ENCODE data around the gene LTO1. TPM values are rescaled to one million over a fixed set of nuclear protein-coding genes. Genes with fewer than 3 reads are reported as not detected.

LTO1 gene
- total RNA-seq, 1 experiment from 2014 or later = 25.3 TPM

DNA sequence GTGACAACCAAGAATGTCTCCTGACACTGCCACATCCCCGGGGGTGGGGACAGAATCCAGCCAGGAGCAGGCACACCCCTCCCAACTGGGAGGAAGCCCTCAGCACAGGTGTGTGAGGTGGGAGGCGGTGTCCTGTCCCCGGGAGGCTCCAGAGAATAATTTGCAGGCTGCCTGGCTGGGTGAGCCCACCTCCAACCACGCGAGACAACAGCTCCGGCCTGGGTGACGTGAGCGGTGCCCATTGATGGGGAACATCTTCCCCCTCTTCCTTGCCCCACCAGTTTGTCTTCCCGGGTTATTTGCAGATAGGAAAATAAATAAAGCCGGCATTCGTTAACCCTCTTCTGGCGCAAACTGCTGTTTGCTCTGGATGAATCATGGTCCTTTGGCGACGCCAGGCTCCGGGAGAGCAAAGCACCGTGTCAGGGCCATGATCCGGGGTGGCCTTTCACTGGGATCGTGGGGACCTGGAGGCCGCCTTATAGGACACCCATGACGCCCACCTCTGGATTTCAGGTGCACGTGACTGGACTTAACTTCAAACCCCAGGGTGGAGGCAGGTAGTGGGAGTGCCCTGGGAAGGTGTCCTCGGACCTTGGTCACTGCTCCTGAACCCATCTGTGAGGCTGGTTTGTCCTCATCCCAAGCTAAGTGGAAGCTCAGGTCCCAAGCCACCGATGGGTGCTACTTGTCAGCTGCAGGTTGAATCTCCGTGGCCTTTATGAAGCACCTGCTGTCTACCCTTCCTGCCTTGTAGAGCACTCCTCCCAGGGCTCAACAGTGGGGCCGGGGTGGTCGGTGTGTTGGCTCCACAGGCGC, 20.3 kb downstream of the LTO1 start:
- H2AFZ ChIP-seq (ENCODE audit: low read length) = no peak overlapping the region
- no peak overlapping the region for H3K14ac ChIP-seq (ENCODE audit: insufficient read depth, low read length)
- H3K18ac ChIP-seq (ENCODE audit: insufficient read length, low read depth, low read length) = no peak overlapping the region
- no peak overlapping the region for H3K4me2 ChIP-seq (ENCODE audit: insufficient read depth, insufficient read length, low read length)
- H3K27me3 ChIP-seq (ENCODE audit: insufficient read depth, low read length) = no peaks in the 10 kb centered on the region
- peaks cover 33 to 35% of the 10 kb centered on the region in 2 experiments for H3K4me1 Mint-ChIP-seq
- no peak overlapping the region for H3K4ac ChIP-seq (ENCODE audit: low read depth, low read length)
- no peak overlapping the region for H2BK120ac ChIP-seq (ENCODE audit: low read depth, low read length, poor library complexity, severe bottlenecking)
- no peaks in the 10 kb centered on the region for H3K23me2 ChIP-seq (ENCODE audit: insufficient read length, low read depth, low read length, poor library complexity, severe bottlenecking)
- H3K27ac ChIP-seq (ENCODE audit: insufficient read length, low read depth, low read length) = no peak overlapping the region
- H3K79me1 ChIP-seq (ENCODE audit: insufficient read depth, low read depth, low read length, poor library complexity, severe bottlenecking) = no peaks in the 10 kb centered on the region
- no peaks in the 10 kb centered on the region for H3K4me1 ChIP-seq (ENCODE audit: insufficient read depth, low read length)
- H3K56ac ChIP-seq (ENCODE audit: insufficient read length, low read depth, low read length) = no peak overlapping the region
- no peak overlapping the region for H2AK5ac ChIP-seq (ENCODE audit: insufficient read length, low read length)
- H2BK12ac ChIP-seq (ENCODE audit: insufficient read length, low read depth, low read length) = no peak overlapping the region
- no peak overlapping the region for H3K23ac ChIP-seq (ENCODE audit: insufficient read length, low read depth, low read length)
- H4K20me1 ChIP-seq (ENCODE audit: control insufficient read depth, insufficient read depth, insufficient read length) = no peaks in the 10 kb centered on the region
- no peak overlapping the region for H3K4me3 Mint-ChIP-seq
- TF ChIP-seq, protein P1, sequence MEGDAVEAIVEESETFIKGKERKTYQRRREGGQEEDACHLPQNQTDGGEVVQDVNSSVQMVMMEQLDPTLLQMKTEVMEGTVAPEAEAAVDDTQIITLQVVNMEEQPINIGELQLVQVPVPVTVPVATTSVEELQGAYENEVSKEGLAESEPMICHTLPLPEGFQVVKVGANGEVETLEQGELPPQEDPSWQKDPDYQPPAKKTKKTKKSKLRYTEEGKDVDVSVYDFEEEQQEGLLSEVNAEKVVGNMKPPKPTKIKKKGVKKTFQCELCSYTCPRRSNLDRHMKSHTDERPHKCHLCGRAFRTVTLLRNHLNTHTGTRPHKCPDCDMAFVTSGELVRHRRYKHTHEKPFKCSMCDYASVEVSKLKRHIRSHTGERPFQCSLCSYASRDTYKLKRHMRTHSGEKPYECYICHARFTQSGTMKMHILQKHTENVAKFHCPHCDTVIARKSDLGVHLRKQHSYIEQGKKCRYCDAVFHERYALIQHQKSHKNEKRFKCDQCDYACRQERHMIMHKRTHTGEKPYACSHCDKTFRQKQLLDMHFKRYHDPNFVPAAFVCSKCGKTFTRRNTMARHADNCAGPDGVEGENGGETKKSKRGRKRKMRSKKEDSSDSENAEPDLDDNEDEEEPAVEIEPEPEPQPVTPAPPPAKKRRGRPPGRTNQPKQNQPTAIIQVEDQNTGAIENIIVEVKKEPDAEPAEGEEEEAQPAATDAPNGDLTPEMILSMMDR (conservative IDR thresholded peaks at IDR 0.05) = no peak
- no peak overlapping the region for H2BK20ac ChIP-seq (ENCODE audit: low read depth, low read length, poor library complexity, severe bottlenecking)
- peak overlapping the region; percentile 27 to 51 (median 49); a peak in 3 of 7 replicates for H3K27ac Mint-ChIP-seq
- no CpG with 5 or more reads among the region's 27 CpGs for WGBS (ENCODE audit: extremely low coverage, insufficient read length, low lambda C conversion rate)
- no peak overlapping the region for H4K8ac ChIP-seq (replicated peaks; ENCODE audit: insufficient read length, low read depth, low read length)
- H4K5ac ChIP-seq (ENCODE audit: insufficient read length, low read depth, low read length) = no peak overlapping the region
- peak; percentile 56 for DNase-seq
- no peaks in the 10 kb centered on the region for H3K9me3 Mint-ChIP-seq
- no peaks in the 10 kb centered on the region for H3K27me3 Mint-ChIP-seq (ENCODE audit: low read depth)
- no peak overlapping the region for H2BK15ac ChIP-seq (ENCODE audit: low read depth, low read length)
- no peak overlapping the region for H3K9ac ChIP-seq (ENCODE audit: extremely low read depth, insufficient read length, low read length)
- H3K36me3 Mint-ChIP-seq (ENCODE audit: insufficient read depth in 1 of 3, low read depth in 3 of 3) = peaks cover 0 to 44% (median 40%) of the 10 kb centered on the region in 3 experiments; a peak in 6 of 7 replicates
- H3K79me2 ChIP-seq (ENCODE audit: insufficient read depth, low read length) = no peaks in the 10 kb centered on the region
- H2BK5ac ChIP-seq (ENCODE audit: insufficient read length, low read length) = no peak overlapping the region
- no peak overlapping the region for H3T11ph ChIP-seq (ENCODE audit: low read length)
- no peak overlapping the region for H4K91ac ChIP-seq (ENCODE audit: insufficient read length, low read depth, low read length)
- no peaks in the 10 kb centered on the region for H3K9me3 ChIP-seq (ENCODE audit: control insufficient read depth, low read depth, low read length)
